Skin epidermis (tissue), 12 donors: Measurements from ENCODE around the gene SMARCA1.
A peak's percentile ranks its signal among the peaks of the same experiment; 100 is the strongest.
"Not testable (repeated sequence)": the region's sequence is repeated elsewhere in the genome, so short reads cannot be mapped to it uniquely, and the experiment has no call there.

Experiments used
- H3K27ac ChIP-seq, 21 experiments: fragments of 200-600 bp; sonication (generic) in 11 of 21; one replicate each; pipeline ENCODE4 v1.5.0; 2020; ENCODE audit warnings: mild to moderate bottlenecking in 3 of 21, inconsistent platforms in 2 of 21, moderate library complexity in 2 of 21
- H3K4me3 ChIP-seq, 7 experiments: fragments of 200-600 bp; sonication (generic) in 2 of 7; one replicate each; pipeline ENCODE4 v1.5.0; 2020; ENCODE audit warnings: inconsistent platforms in 2 of 7, mild to moderate bottlenecking in 2 of 7, moderate library complexity in 1 of 7

The SMARCA1 gene, protein sequence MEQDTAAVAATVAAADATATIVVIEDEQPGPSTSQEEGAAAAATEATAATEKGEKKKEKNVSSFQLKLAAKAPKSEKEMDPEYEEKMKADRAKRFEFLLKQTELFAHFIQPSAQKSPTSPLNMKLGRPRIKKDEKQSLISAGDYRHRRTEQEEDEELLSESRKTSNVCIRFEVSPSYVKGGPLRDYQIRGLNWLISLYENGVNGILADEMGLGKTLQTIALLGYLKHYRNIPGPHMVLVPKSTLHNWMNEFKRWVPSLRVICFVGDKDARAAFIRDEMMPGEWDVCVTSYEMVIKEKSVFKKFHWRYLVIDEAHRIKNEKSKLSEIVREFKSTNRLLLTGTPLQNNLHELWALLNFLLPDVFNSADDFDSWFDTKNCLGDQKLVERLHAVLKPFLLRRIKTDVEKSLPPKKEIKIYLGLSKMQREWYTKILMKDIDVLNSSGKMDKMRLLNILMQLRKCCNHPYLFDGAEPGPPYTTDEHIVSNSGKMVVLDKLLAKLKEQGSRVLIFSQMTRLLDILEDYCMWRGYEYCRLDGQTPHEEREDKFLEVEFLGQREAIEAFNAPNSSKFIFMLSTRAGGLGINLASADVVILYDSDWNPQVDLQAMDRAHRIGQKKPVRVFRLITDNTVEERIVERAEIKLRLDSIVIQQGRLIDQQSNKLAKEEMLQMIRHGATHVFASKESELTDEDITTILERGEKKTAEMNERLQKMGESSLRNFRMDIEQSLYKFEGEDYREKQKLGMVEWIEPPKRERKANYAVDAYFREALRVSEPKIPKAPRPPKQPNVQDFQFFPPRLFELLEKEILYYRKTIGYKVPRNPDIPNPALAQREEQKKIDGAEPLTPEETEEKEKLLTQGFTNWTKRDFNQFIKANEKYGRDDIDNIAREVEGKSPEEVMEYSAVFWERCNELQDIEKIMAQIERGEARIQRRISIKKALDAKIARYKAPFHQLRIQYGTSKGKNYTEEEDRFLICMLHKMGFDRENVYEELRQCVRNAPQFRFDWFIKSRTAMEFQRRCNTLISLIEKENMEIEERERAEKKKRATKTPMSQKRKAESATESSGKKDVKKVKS

DNA sequence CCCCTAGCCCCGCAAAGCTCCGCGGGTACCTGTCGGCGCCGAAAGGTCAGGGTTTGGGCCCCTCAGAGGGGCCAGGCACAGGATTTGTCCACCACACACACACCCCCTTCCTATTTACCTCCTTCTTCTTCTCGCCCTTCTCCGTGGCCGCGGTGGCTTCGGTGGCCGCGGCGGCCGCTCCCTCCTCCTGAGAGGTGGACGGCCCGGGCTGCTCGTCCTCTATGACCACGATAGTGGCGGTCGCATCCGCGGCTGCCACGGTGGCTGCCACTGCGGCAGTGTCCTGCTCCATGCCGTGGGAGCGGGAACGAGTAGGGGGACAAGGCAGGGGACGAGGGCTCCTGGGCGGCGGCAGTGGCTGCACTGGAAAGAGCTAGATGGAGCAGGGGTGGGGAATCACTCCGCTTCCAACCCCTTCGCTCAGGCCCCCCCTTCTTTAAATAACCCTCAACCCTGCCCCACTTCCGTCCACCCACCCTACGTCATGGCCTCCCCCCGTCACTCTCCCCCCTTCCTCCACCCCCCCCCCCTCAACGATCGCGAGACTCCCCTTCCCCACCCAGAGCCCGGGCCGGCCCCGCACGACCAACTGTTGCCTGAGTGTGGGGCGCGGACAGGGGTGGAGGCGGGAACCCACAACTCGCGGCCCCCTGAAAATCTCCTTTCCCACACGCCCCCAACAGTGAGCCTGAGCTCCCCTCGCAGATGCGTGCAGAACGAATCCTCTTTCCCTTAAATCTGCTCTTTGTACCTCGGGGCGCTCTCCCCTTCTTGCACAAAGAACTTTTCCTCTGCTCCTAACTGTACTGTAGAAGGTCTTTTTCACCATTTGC lies at the start of gene SMARCA1:
Gene SMARCA1, minus strand, starts transcription at position 412 of the 833 bp plus-strand sequence. Its CDS starts 120 bp downstream, at position 292.
- Histone ChIP-seq H3K4me3 (peak within 1 kb of the TSS; percentile 59 to 75 (median 70)), H3K27ac (peak within 1 kb of the TSS in 20 of 21 experiments; percentile 36 to 89 (median 64))

DNA sequence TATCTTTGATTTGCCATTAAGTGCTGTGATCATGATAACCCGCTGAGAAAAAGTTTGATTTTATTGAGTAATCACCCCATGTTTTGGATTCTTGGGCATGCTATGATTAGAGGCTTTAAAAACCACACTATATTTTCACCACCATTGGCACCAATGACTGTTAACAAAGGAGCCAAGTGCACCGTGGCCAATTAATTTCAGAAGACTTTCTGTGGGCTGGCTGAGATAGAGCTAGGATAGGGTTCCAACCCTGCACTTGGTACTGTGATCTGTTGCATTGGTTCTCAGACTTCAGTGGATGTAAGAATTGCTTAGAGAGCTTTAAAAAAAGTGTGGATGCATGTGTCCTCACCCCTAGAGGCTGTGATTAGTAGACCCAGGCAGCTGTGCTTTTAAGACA lies 49.1 kb upstream of the SMARCA1 start:
- H3K4me3 ChIP-seq = no peak overlapping the region
- H3K27ac ChIP-seq = no peak overlapping the region

DNA sequence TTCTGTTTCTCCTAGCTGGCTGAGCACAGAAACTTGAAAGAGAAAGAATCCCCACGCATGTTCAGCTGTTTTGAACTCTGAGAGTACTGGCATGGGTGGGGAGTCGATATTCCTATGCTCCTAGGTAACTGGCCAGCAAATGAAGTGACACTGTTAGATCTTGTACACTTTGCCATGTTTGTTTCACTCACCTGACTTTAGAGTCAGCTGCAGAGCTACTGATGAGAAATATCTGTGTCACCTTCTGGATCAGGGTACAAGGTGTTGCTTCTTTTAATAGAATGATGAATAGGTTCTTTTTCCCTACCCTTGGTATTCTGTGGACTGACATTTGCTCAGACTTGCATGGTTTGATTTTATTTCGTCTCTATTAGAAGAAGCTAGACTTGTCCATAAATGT lies 45.1 kb upstream of the SMARCA1 start:
- Histone ChIP-seq H3K27ac (no peak overlapping the region), H3K4me3 (no peak overlapping the region)

DNA sequence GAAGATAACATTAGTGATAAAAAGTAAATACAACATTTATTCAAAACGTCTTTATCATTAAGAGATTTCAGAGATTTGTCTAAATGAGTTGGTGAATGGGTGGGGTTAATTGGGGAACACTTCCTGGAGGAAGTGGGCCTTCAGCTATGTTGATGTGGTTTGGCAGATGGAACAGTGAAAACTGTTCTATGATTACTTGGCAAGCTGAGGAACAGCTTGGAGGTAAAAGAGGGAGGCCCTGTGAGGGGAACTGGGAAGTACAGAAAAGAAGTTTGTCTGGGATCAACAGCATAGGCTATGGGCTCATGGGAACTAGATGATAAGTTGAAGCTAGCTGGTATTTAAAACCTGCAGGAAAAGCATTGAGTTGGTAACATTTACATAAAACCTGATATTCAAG lies 42.8 kb upstream of the SMARCA1 start:
- no peak overlapping the region for H3K27ac ChIP-seq
- H3K4me3 ChIP-seq = no peak overlapping the region

DNA sequence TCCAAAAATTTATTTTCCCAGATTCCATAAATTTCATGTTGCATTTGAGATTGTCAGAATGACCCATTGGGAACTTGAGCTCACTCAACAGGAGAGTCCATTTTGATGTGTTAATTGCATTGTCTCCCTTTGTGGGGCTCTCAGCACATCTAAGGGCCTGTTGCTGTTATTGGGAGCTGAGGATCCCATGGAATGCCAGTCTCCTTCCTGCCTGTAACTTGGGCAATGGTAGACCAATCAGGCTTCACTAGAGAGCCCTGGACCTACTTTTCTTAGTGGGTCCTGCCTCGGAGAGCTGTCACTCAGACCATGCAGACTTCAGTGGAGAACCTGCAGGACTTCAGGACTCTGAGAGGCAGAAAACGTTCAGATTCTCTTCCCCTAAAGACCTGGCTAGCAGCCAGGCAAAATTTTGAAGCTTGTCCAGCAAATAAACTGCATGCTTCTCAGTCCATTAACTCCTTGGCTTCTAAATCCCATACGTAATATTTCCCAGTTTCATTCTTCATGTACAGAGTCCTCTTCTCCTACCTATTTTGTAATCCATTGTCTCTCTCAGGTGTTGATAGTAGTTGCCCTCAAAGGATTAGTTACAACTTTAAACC lies 41.9 kb upstream of the SMARCA1 start:
- H3K4me3 ChIP-seq = no peak overlapping the region
- H3K27ac ChIP-seq = no peak overlapping the region

DNA sequence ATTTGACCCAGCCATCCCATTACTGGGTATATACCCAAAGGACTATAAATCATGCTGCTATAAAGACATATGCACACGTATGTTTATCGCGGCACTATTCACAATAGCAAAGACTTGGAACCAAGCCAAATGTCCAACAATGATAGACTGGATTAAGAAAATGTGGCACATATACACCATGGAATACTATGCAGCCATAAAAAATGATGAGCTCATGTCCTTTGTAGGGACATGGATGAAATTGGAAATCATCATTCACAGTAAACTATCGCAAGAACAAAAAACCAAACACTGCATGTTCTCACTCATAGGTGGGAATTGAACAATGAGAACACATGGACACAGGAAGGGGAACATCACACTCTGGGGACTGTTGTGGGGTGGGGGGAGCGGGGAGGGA lies 41.1 kb upstream of the SMARCA1 start:
- not testable (repeated sequence) for H3K27ac ChIP-seq, H3K4me3 ChIP-seq

DNA sequence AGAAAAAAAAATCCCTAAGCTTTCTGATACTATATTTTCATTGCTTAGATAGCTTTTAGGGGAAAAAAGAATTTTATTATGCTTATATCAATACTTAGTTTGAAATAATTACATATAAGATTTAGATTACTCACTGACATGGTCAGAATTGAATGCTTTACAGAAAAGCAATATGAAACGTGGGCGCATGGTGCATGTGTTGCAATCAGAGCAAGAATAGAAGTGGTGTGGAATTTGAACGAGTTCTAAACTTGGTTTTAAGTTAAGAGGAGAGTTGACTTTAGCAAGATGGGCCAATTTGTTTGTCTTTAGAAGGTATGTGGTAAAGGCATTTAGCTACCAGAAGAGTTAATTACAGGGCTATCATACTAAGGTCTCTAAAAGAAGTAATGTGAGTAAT lies 38.2 kb upstream of the SMARCA1 start:
- no peak overlapping the region for H3K4me3 ChIP-seq
- no peak overlapping the region for H3K27ac ChIP-seq

DNA sequence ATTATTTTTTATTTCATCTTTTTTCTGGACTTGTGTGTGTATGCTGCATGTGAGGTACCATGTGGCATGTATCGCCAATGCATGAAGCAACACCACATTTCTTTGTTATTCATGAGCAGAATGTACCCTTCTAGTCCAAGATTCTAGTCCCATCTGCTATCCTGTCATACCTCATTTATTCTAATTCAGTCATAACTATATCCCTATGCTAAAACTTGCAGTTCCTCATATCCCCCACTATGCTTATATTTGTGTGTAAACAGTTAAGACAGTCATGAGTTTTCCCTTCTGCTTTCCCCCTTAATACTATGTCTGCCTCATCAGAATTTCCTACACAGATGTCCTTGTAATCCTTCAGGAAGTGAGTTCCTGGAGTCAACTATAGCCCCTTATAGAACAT lies 36.5 kb upstream of the SMARCA1 start:
- Histone ChIP-seq H3K4me3 (no peak overlapping the region), H3K27ac (no peak overlapping the region)

DNA sequence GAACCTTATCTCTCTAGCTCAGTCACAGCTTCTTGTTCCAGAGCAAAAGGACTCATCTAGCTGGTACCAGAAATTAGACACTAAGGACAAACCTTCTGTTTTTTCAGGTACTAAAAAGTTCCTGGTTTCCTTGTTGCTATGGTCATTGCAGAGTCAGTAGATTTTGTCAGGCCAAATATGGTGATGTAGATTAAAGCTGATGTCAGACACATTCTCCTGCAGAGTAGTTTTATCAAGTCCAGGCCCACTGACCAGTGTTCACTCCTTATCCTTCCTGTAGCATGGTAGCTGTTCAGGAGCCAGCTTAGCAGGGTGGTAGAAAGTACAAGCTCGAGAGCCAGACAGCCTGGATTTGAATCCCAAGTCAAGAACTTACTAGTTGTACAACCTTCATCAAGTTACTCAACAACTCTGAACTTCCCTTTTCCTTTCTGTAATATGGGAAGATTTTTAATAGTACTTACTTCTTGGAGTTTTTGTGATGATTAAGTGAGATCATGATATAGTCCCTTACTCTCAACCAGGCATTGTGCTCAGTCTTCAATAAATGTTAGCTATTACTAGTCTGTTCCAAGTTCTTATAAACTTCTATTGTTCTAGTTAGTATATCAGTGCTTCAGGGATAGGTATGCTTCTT lies 34.7 kb upstream of the SMARCA1 start:
- Histone ChIP-seq H3K4me3 (no peak overlapping the region), H3K27ac (no peak overlapping the region)

DNA sequence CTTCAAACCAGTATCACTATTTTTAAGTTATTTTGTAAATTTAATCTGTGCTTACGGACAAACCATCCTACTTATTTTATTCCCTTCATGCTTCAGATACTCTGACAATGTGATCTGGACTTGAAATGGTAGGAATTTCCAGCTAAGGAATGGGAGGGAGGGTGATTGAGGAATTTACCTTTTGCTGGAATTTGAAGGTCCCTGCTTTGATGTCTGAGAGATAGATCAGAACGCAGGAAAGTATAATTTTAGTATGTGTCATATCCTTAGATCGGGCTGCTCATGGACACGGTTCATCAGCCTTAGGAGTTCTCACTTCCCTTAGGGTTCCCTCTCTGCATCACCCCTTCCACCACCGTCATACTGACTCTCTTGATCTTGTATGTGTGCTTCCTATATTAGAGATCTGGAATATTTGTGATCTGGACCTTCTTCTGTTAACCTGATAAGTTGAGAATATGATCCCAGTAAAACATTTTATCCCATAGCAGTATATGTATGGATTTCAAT lies 33.6 kb upstream of the SMARCA1 start:
- H3K4me3 ChIP-seq = no peak overlapping the region
- no peak overlapping the region for H3K27ac ChIP-seq

DNA sequence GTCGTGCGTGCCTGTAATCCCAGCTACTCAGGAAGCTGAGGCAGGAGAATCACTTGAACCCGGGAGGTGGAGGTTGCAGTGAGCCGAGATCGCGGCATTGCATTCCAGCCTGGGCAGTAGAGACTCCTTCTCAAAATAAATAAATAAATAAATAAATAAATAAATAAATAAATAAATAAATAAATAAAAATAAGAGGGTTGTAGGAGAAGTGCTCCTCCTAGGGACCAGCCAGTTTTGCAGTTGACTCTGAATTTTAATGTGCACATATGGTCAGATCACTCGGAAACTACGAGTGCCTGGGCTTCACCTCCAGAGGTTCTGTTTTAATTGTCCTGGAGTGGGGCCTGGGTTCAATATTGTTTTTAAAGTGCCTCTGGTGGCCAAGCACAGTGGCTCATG lies 31.5 kb upstream of the SMARCA1 start:
- H3K4me3 ChIP-seq = not testable (repeated sequence)

DNA sequence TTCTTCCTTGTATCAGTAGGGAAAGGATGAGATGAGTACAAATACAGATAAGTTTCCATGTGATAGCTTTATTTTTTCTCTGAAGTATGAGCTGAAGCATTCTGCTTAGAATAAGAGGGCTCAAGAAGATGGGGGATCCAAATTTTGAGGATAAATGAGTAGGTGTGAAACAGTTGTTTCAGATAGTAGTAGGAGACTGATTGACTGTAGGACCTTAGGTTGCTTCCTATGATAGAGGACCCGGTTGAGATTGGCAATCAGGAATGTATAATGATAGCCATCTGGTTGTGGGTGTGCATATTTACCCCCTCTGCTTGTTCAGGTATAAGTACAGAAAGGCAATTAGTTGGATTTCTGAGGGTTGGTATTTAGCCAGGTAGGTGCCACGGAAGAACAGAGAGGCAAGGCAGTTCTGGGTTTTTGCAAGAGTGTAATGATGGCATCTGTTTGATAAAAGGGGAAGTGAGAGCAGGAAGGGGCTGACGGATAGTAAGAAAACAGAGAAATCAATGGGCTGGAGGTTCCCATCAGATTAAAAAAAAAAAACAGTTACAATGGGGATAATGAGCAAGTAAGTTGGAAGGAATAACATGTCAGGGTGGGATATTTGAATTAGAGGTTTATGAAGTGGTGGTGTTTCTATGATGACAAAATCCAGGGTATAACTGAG lies 30.5 kb upstream of the SMARCA1 start:
- Histone ChIP-seq H3K4me3 (no peak overlapping the region), H3K27ac (no peak overlapping the region)

More for the DNA sequence above, 31.5 kb upstream of the SMARCA1 start:
- not testable (repeated sequence) for H3K27ac ChIP-seq

DNA sequence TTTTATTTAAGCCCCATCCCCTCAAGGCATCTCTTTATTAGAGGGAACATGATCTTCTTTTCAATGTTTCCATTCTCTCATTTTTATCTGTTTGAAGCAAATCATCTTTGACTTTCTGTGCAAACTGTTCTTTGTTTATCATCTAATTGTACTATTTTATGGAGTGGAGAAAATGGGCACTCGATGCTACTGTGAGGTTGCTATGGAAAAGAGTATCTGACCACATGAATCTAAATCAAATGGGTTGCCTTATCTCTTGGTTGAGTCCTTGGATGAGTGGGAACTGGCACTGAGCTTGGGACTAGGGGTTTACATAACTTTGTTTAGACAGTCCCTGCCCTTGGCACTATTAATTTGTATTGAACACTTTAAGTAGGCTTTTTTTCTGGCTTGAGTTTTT lies 25.8 kb upstream of the SMARCA1 start:
- Histone ChIP-seq H3K27ac (no peak overlapping the region), H3K4me3 (no peak overlapping the region)

DNA sequence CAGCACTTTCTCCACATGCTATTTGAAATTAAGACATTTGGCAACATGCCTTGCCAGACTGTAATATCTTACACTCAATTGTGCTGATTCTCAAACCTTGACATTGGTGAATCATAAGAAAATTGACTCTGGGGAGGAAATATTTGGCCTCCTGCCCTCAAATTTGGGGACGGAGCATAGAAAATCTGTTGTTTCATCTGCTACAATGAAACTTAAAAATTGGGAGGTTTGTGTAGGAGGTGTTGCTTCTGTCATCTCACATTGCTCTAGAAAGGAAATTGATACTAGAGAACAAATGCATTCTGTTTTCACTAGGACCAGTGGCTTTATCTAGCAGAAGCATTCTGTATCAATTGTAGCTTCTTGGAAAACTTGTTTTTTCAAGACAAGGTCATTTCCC lies 22.1 kb upstream of the SMARCA1 start:
- no peak overlapping the region for H3K4me3 ChIP-seq
- H3K27ac ChIP-seq = no peak overlapping the region

DNA sequence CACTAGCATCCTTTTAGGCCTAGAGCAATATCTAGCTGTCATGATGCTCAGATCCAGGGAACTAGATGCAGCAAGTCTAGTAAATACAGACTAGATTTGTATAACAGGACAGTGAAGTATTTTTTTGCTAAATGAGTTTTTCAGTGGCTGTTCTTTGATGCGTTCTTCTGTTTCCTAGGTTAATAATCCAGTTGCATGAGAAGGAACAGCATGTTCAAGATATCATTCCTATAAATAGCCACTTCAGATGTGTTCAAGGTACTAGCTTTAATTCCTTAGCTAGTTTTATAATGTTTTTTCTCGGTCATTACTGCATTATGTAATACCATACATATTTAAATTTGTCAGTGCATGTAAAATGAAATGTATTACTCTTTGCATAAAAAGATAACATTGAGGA lies 21.5 kb upstream of the SMARCA1 start:
- Histone ChIP-seq H3K27ac (no peak overlapping the region), H3K4me3 (no peak overlapping the region)

DNA sequence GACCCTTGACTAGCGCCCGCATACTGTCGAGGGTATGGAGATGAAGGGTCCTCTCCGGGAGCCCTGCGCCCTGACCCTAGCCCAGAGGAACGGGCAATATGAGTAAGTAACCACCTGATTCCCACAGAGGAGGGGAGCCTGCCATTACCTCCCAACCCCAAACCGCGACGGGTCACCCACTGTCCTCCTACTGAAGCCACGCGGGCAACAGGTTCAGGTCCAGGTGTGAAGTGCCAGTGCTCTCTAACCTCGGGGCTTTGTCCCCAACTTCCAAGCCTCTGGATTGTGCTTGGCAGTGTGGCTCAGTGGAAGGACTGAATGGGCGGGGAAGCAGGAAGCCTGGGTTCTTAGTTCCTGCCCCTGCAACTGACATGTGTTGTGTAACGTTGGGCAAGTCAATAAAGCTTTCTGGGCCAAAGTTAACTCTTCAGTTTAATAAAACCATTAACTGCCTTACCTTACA lies 17.5 kb upstream of the SMARCA1 start:
- H3K27ac ChIP-seq = peak overlapping the region in 20 of 21 experiments; percentile 39 to 90 (median 78)
- H3K4me3 ChIP-seq = peak overlapping the region; percentile 47 to 64 (median 57)

DNA sequence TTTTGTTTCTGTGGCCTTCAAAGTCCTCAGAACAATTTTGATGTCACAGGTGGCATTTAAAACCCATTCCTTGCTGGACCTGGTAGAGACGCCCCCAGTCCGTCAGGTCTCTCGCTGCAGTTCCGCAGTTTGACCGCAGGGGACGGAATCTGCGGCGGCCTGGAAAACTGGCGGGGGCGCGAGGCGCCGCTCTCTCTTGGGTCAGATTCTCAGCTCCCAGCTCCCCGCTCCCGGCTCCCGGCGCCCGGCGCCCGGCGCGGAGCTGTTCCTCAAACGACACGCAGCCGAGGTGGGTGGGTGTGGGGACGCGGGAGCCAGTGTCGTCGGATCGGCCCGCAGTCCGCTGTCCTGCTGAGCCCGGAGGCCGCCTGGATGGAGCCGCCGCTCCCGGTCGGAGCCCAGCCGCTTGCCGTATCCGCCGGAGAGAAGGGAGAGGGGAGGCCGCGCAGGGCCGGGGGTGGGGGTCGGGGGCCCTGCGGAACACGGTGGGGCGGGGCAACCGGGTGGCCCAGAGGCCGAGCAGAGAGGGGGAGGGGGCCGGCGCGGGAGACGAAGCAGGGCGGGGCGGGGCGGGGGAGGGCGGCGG lies 16.9 kb upstream of the SMARCA1 start, which contains the start of gene OCRL:
Gene OCRL, plus strand, starts transcription at position 192 of the 586 bp plus-strand sequence. Its CDS starts 181 bp downstream, at position 373.
- peak within 1 kb of the TSS; percentile 47 to 64 (median 57) for H3K4me3 ChIP-seq
- peak within 1 kb of the TSS; percentile 38 to 90 (median 77) for H3K27ac ChIP-seq
